HG03558 (cell line): ENCODE data around the gene SPNS2.

Source experiments
- ATAC-seq: cut with Tn5 transposase; IDR thresholded peaks from one replicate; pipeline ENCODE4 v1.9.1; 2021; ENCODE audit warnings: moderate number of reproducible peaks; ENCODE audit not compliant: unreplicated experiment; ENCODE audit errors: extremely low read depth

The SPNS2 gene

GRCh38 chr17:4515501-4515900, 16.8 kb downstream of the SPNS2 start:
- no peak for ATAC-seq

GRCh38 chr17:4516735-4517134, 18.1 kb downstream of the SPNS2 start:
- ATAC-seq = no peak

- no peak for ATAC-seq
Observed at GRCh38 chr17:4518901-4519300, 20.2 kb downstream of the SPNS2 start.

GRCh38 chr17:4519361-4519788, 20.7 kb downstream of the SPNS2 start:
- no peak for ATAC-seq

- no peak for ATAC-seq
Observed at GRCh38 chr17:4520060-4520893, 21.6 kb downstream of the SPNS2 start.

GRCh38 chr17:4520894-4521600, 22.4 kb downstream of the SPNS2 start:
- no peak for ATAC-seq

- ATAC-seq = no peak
Observed at GRCh38 chr17:4522661-4523060, 24.0 kb downstream of the SPNS2 start.

- ATAC-seq = no peak
Observed at GRCh38 chr17:4523946-4524345, 25.3 kb downstream of the SPNS2 start.

- no peak for ATAC-seq
Observed at GRCh38 chr17:4525691-4526397, 27.2 kb downstream of the SPNS2 start.

GRCh38 chr17:4527134-4527533, 28.5 kb downstream of the SPNS2 start:
- no peak for ATAC-seq

GRCh38 chr17:4527566-4528125, 29.0 kb downstream of the SPNS2 start:
- ATAC-seq = no peak

GRCh38 chr17:4529533-4530152, 31.0 kb downstream of the SPNS2 start:
- no peak for ATAC-seq

GRCh38 chr17:4530799-4531730, 32.4 kb downstream of the SPNS2 start:
- no peak for ATAC-seq

- no peak for ATAC-seq
Observed at GRCh38 chr17:4531988-4532736, 33.5 kb downstream of the SPNS2 start.

GRCh38 chr17:4532860-4533522, 34.3 kb downstream of the SPNS2 start:
- no peak for ATAC-seq

GRCh38 chr17:4533523-4534504, 35.1 kb downstream of the SPNS2 start:
- no peak for ATAC-seq

- no peak for ATAC-seq
Observed at GRCh38 chr17:4534515-4534914, 35.8 kb downstream of the SPNS2 start.
